ENCODE data around the gene MBD1. TPM values are rescaled to one million over a fixed set of nuclear protein-coding genes. Genes with fewer than 3 reads are reported as not detected.

The MBD1 gene
- total RNA-seq, 1 experiment from 2014 or later, result 58.1 TPM

GRCh38 chr18:50273203-50274043 is 7.9 kb downstream of the MBD1 start:
- no peaks in the 10 kb centered on the region for H3K4me1 ChIP-seq (ENCODE audit: insufficient read depth, low read length)
- no peak overlapping the region for H2BK12ac ChIP-seq (ENCODE audit: insufficient read length, low read depth, low read length)
- H4K91ac ChIP-seq (ENCODE audit: insufficient read length, low read depth, low read length), result no peak overlapping the region
- no peak overlapping the region for H4K8ac ChIP-seq (replicated peaks; ENCODE audit: insufficient read length, low read depth, low read length)
- no peak overlapping the region for H3K4me2 ChIP-seq (ENCODE audit: insufficient read depth, insufficient read length, low read length)
- no peak overlapping the region for H2BK120ac ChIP-seq (ENCODE audit: low read depth, low read length, poor library complexity, severe bottlenecking)
- H3K23ac ChIP-seq (ENCODE audit: insufficient read length, low read depth, low read length), result no peak overlapping the region
- no peak overlapping the region for H3K56ac ChIP-seq (ENCODE audit: insufficient read length, low read depth, low read length)
- no peak overlapping the region for H3K4ac ChIP-seq (ENCODE audit: low read depth, low read length)
- H3K9ac ChIP-seq (ENCODE audit: extremely low read depth, insufficient read length, low read length), result no peak overlapping the region
- peaks cover 2% of the 10 kb centered on the region in 2 experiments; a peak in 3 of 4 replicates for H3K4me1 Mint-ChIP-seq
- H3K27me3 Mint-ChIP-seq (ENCODE audit: low read depth), result no peaks in the 10 kb centered on the region; the same call in 1 of the 2 replicates
- no peak overlapping the region; a peak in 1 of 5 replicates for H3K4me3 Mint-ChIP-seq
- H3T11ph ChIP-seq (ENCODE audit: low read length), result no peak overlapping the region
- no peak overlapping the region for H4K5ac ChIP-seq (ENCODE audit: insufficient read length, low read depth, low read length)
- H2BK5ac ChIP-seq (ENCODE audit: insufficient read length, low read length), result no peak overlapping the region
- H3K14ac ChIP-seq (ENCODE audit: insufficient read depth, low read length), result no peak overlapping the region
- no peaks in the 10 kb centered on the region for H3K27me3 ChIP-seq (ENCODE audit: insufficient read depth, low read length)
- H2AK5ac ChIP-seq (ENCODE audit: insufficient read length, low read length), result no peak overlapping the region
- H2AFZ ChIP-seq (ENCODE audit: low read length), result no peak overlapping the region
- H3K79me2 ChIP-seq (ENCODE audit: insufficient read depth, low read length), result no peaks in the 10 kb centered on the region
- no peak overlapping the region for H2BK20ac ChIP-seq (ENCODE audit: low read depth, low read length, poor library complexity, severe bottlenecking)
- no peak overlapping the region for H2BK15ac ChIP-seq (ENCODE audit: low read depth, low read length)
- H3K27ac ChIP-seq (ENCODE audit: insufficient read length, low read depth, low read length), result no peak overlapping the region
- peaks cover 42 to 79% (median 78%) of the 10 kb centered on the region in 3 experiments; a peak in 6 of 7 replicates for H3K36me3 Mint-ChIP-seq (ENCODE audit: insufficient read depth in 1 of 3, low read depth in 3 of 3)
- no peaks in the 10 kb centered on the region for H4K20me1 ChIP-seq (ENCODE audit: control insufficient read depth, insufficient read depth, insufficient read length)
- no peak overlapping the region for H3K27ac Mint-ChIP-seq
- TF ChIP-seq CTCF (conservative IDR thresholded peaks at IDR 0.05), result no peak
- H3K18ac ChIP-seq (ENCODE audit: insufficient read length, low read depth, low read length), result no peak overlapping the region
- no peaks in the 10 kb centered on the region for H3K9me3 ChIP-seq (ENCODE audit: control insufficient read depth, low read depth, low read length)
- no peaks in the 10 kb centered on the region for H3K9me3 Mint-ChIP-seq
- no peak for DNase-seq
- H3K23me2 ChIP-seq (ENCODE audit: insufficient read length, low read depth, low read length, poor library complexity, severe bottlenecking), result no peaks in the 10 kb centered on the region
- no peaks in the 10 kb centered on the region for H3K79me1 ChIP-seq (ENCODE audit: insufficient read depth, low read depth, low read length, poor library complexity, severe bottlenecking)
- WGBS (ENCODE audit: extremely low coverage, insufficient read length, low lambda C conversion rate), result no CpG with 5 or more reads among the region's 23 CpGs
